Testis (tissue), 2 donors: Measurements from ENCODE around the gene CD300C.

Source experiments
- POLR2A ChIP-seq: fragments of 450-650 bp; IDR thresholded peaks from one replicate; pipeline ENCODE4 v1.6.1; 2017; ENCODE audit warnings: antibody characterized with exemption, mild to moderate bottlenecking, moderate library complexity
- TF ChIP-seq, protein P1 (sequence below), 3 experiments: fragments of 450-650 bp in 2 of 3; fragments of 200-600 bp in 1 of 3; sonication (generic) in 1 of 3; IDR thresholded peaks; one replicate each; pipeline ENCODE4 v1.5.1; 2016 to 2019; ENCODE audit warnings: antibody characterized with exemption in 3 of 3, mild to moderate bottlenecking in 2 of 3, moderate library complexity in 1 of 3

DNA sequence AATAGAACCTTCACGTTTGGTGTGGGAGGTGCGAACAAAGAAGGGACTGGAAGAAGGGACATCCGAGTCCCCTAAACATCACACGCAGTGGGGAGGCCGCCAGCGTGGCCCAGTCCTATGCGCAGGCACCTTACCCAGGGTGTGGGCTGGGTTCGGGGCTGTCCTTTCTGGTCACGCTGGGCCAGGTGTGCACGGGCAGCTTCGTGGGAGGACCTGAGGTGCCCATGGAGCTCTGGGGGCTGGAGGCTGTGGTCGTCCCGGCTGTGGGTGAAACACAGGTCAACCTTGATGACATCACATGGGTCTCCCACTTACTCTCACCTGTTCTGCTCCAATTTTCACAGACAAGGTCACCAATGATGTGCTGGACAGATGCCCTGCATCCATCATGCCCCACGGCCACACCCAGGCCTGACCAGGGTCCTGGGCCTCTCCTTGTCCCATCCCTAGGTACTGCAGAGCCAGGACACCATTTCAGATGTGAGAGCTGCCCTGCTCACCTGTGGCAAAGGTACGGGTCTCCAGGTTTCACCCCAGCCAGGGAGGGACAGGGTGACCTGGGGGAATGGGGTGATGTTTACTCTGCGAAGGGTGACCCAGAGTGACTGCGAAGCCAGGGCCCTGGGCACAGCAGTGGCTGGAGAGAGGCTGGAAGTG is 3.1 kb downstream of the CD300C start:
- TF ChIP-seq POLR2A = no peak
- TF ChIP-seq, protein P1, sequence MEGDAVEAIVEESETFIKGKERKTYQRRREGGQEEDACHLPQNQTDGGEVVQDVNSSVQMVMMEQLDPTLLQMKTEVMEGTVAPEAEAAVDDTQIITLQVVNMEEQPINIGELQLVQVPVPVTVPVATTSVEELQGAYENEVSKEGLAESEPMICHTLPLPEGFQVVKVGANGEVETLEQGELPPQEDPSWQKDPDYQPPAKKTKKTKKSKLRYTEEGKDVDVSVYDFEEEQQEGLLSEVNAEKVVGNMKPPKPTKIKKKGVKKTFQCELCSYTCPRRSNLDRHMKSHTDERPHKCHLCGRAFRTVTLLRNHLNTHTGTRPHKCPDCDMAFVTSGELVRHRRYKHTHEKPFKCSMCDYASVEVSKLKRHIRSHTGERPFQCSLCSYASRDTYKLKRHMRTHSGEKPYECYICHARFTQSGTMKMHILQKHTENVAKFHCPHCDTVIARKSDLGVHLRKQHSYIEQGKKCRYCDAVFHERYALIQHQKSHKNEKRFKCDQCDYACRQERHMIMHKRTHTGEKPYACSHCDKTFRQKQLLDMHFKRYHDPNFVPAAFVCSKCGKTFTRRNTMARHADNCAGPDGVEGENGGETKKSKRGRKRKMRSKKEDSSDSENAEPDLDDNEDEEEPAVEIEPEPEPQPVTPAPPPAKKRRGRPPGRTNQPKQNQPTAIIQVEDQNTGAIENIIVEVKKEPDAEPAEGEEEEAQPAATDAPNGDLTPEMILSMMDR (IDR thresholded peaks at IDR 0.05) = no peak
